Natural killer cell treated with Interleukin-12 subunit alpha and Interleukin-12 subunit beta and Interleukin-15 and Interleukin-18, amount 100 ng/mL, for 72 hours (primary cell): ENCODE data around the gene SH3TC1. TPM values are rescaled to one million over a fixed set of nuclear protein-coding genes. Genes with fewer than 3 reads are reported as not detected.
A peak's percentile ranks its signal among the peaks of the same experiment; 100 is the strongest.

Source experiments
- ATAC-seq, 2 donors: fragments of 150-1000 bp; cut with Tn5 transposase in 1 of 2; sonication (Bioruptor Pico), chemical (Tn5 transposase) in 1 of 2; 2 replicates each; pipeline ENCODE4 v1.10.0; 2021
- DNase-seq: peaks from one replicate; pipeline ENCODE4 v3.0.0; 2022; ENCODE audit warnings: low spot score
- H3K27ac Mint-ChIP-seq, 2 donors: 1 replicate in 1 of 2; 2 replicates in 1 of 2; pipeline ENCODE4 v1.8.0; 2022; ENCODE audit warnings: mixed read lengths in 2 of 2, mild to moderate bottlenecking in 1 of 2, moderate library complexity in 1 of 2
- H3K27me3 Mint-ChIP-seq, 2 donors: 1 replicate in 1 of 2; 2 replicates in 1 of 2; pipeline ENCODE4 v1.8.0; 2022; ENCODE audit warnings: mixed read lengths in 2 of 2
- H3K36me3 Mint-ChIP-seq: one replicate; pipeline ENCODE4 v1.8.0; 2022; ENCODE audit warnings: mixed read lengths
- H3K4me1 Mint-ChIP-seq, 2 donors: 1 replicate in 1 of 2; 2 replicates in 1 of 2; pipeline ENCODE4 v1.8.0; 2022; ENCODE audit warnings: low read depth in 2 of 2, mixed read lengths in 2 of 2, mild to moderate bottlenecking in 1 of 2
- H3K4me3 Mint-ChIP-seq: one replicate; pipeline ENCODE4 v1.8.0; 2022; ENCODE audit warnings: mixed read lengths
- H3K9me3 Mint-ChIP-seq: 2 replicates; pipeline ENCODE4 v1.8.0; 2022; ENCODE audit warnings: mixed read lengths
- total RNA-seq, 2 donors: library from RNA; stranded (reverse); gene quantifications; one replicate each; pipeline ENCODE4 v1.2.3, GENCODE V29; 2022

Gene SH3TC1
- total RNA-seq, 2 donors from 2014 or later: 6.4 to 15.5 TPM

- ATAC-seq: no peak
- H3K27ac Mint-ChIP-seq: no peak overlapping the region
- H3K9me3 Mint-ChIP-seq: no peaks in the 10 kb centered on the region
- H3K36me3 Mint-ChIP-seq: no peaks in the 10 kb centered on the region
- no peak for DNase-seq
- peaks cover 20 to 31% of the 10 kb centered on the region in 2 donors for H3K27me3 Mint-ChIP-seq
- no peak overlapping the region for H3K4me3 Mint-ChIP-seq
- peaks cover 0 to 3% of the 10 kb centered on the region in 2 donors for H3K4me1 Mint-ChIP-seq
These were observed 30.1 kb upstream of the SH3TC1 start for GRCh38 chr4:8168832-8169598.

GRCh38 chr4:8169763-8170162 is 29.3 kb upstream of the SH3TC1 start:
- H3K4me3 Mint-ChIP-seq: no peak overlapping the region
- H3K36me3 Mint-ChIP-seq: no peaks in the 10 kb centered on the region
- no peak for ATAC-seq
- no peak for DNase-seq
- peaks cover 20 to 29% of the 10 kb centered on the region in 2 donors for H3K27me3 Mint-ChIP-seq
- no peak overlapping the region for H3K27ac Mint-ChIP-seq
- H3K4me1 Mint-ChIP-seq: peaks cover 0 to 3% of the 10 kb centered on the region in 2 donors
- H3K9me3 Mint-ChIP-seq: no peaks in the 10 kb centered on the region

- Mint-ChIP-seq H3K4me3 (no peak overlapping the region), H3K27me3 (peaks cover 16 to 25% of the 10 kb centered on the region in 2 donors), H3K9me3 (no peaks in the 10 kb centered on the region), H3K4me1 (peaks cover 0 to 3% of the 10 kb centered on the region in 2 donors), H3K36me3 (no peaks in the 10 kb centered on the region), H3K27ac (no peak overlapping the region)
- ATAC-seq (no peak), DNase-seq (no peak)
These were observed 28.7 kb upstream of the SH3TC1 start for GRCh38 chr4:8170341-8170740.

- ATAC-seq: no peak
- no peak overlapping the region for H3K4me3 Mint-ChIP-seq
These were observed 27.8 kb upstream of the SH3TC1 start for GRCh38 chr4:8171266-8171665.

GRCh38 chr4:8171984-8172924 is 26.8 kb upstream of the SH3TC1 start:
- H3K9me3 Mint-ChIP-seq: no peaks in the 10 kb centered on the region
- DNase-seq (no peak), ATAC-seq (no peak)
- H3K36me3 Mint-ChIP-seq: no peaks in the 10 kb centered on the region
- no peak overlapping the region for H3K27ac Mint-ChIP-seq
- peaks cover 0 to 3% of the 10 kb centered on the region in 2 donors for H3K4me1 Mint-ChIP-seq
- H3K4me3 Mint-ChIP-seq: no peak overlapping the region
- peaks cover 8 to 11% of the 10 kb centered on the region in 2 donors for H3K27me3 Mint-ChIP-seq

More at GRCh38 chr4:8171266-8171665, 27.8 kb upstream of the SH3TC1 start:
- Mint-ChIP-seq H3K27ac (no peak overlapping the region), H3K36me3 (no peaks in the 10 kb centered on the region), H3K27me3 (peaks cover 13 to 21% of the 10 kb centered on the region in 2 donors), H3K4me1 (peaks cover 0 to 3% of the 10 kb centered on the region in 2 donors), H3K9me3 (no peaks in the 10 kb centered on the region)
- no peak for DNase-seq

- DNase-seq (no peak), ATAC-seq (no peak)
- Mint-ChIP-seq H3K36me3 (no peaks in the 10 kb centered on the region), H3K27ac (no peak overlapping the region), H3K27me3 (peaks cover 8 to 9% of the 10 kb centered on the region in 2 donors), H3K4me3 (no peak overlapping the region), H3K4me1 (peaks cover 0 to 3% of the 10 kb centered on the region in 2 donors), H3K9me3 (no peaks in the 10 kb centered on the region)
These were observed 25.4 kb upstream of the SH3TC1 start for GRCh38 chr4:8173492-8174242.

GRCh38 chr4:8174970-8175369 is 24.1 kb upstream of the SH3TC1 start:
- ATAC-seq (no peak), DNase-seq (no peak)
- Mint-ChIP-seq H3K27me3 (peaks cover 8 to 9% of the 10 kb centered on the region in 2 donors), H3K4me1 (peaks cover 0 to 3% of the 10 kb centered on the region in 2 donors), H3K27ac (no peak overlapping the region), H3K36me3 (no peaks in the 10 kb centered on the region), H3K4me3 (no peak overlapping the region), H3K9me3 (no peaks in the 10 kb centered on the region)

GRCh38 chr4:8175686-8176085 is 23.4 kb upstream of the SH3TC1 start:
- Mint-ChIP-seq H3K4me3 (no peak overlapping the region), H3K27me3 (peaks cover 8 to 9% of the 10 kb centered on the region in 2 donors)
- DNase-seq: no peak

GRCh38 chr4:8176547-8177399 is 22.3 kb upstream of the SH3TC1 start:
- ATAC-seq (peak; percentile 58 to 69), DNase-seq (no peak)
- Mint-ChIP-seq H3K27ac (no peak overlapping the region), H3K4me1 (no peaks in the 10 kb centered on the region), H3K36me3 (no peaks in the 10 kb centered on the region), H3K4me3 (no peak overlapping the region), H3K27me3 (peaks cover 2 to 3% of the 10 kb centered on the region in 2 donors), H3K9me3 (no peaks in the 10 kb centered on the region)

More at GRCh38 chr4:8175686-8176085, 23.4 kb upstream of the SH3TC1 start:
- no peaks in the 10 kb centered on the region for H3K36me3 Mint-ChIP-seq
- ATAC-seq: no peak
- H3K27ac Mint-ChIP-seq: no peak overlapping the region
- no peaks in the 10 kb centered on the region for H3K9me3 Mint-ChIP-seq
- H3K4me1 Mint-ChIP-seq: peaks cover 0 to 3% of the 10 kb centered on the region in 2 donors

- H3K9me3 Mint-ChIP-seq: no peaks in the 10 kb centered on the region
- ATAC-seq (no peak), DNase-seq (no peak)
- H3K4me1 Mint-ChIP-seq: no peaks in the 10 kb centered on the region
- no peaks in the 10 kb centered on the region for H3K27me3 Mint-ChIP-seq
- no peak overlapping the region for H3K4me3 Mint-ChIP-seq
- H3K36me3 Mint-ChIP-seq: no peaks in the 10 kb centered on the region
- no peak overlapping the region for H3K27ac Mint-ChIP-seq
These were observed 21.5 kb upstream of the SH3TC1 start for GRCh38 chr4:8177552-8177951.

- no peak for ATAC-seq
- DNase-seq: no peak
- no peaks in the 10 kb centered on the region for H3K36me3 Mint-ChIP-seq
- H3K9me3 Mint-ChIP-seq: no peaks in the 10 kb centered on the region
- no peaks in the 10 kb centered on the region for H3K4me1 Mint-ChIP-seq
- no peaks in the 10 kb centered on the region for H3K27me3 Mint-ChIP-seq
- H3K4me3 Mint-ChIP-seq: no peak overlapping the region
- no peak overlapping the region for H3K27ac Mint-ChIP-seq
These were observed 21.1 kb upstream of the SH3TC1 start for GRCh38 chr4:8177956-8178355.

GRCh38 chr4:8179074-8179473 is 20.0 kb upstream of the SH3TC1 start:
- Mint-ChIP-seq H3K36me3 (no peaks in the 10 kb centered on the region), H3K27me3 (no peaks in the 10 kb centered on the region), H3K4me1 (no peaks in the 10 kb centered on the region), H3K4me3 (no peak overlapping the region), H3K27ac (no peak overlapping the region), H3K9me3 (no peaks in the 10 kb centered on the region)
- ATAC-seq: no peak
- no peak for DNase-seq

- Mint-ChIP-seq H3K36me3 (no peaks in the 10 kb centered on the region), H3K9me3 (no peaks in the 10 kb centered on the region), H3K4me1 (no peaks in the 10 kb centered on the region), H3K27me3 (no peaks in the 10 kb centered on the region), H3K4me3 (no peak overlapping the region), H3K27ac (no peak overlapping the region)
- no peak for ATAC-seq
- no peak for DNase-seq
These were observed 19.3 kb upstream of the SH3TC1 start for GRCh38 chr4:8179771-8180170.
